HG02798 (cell line): ENCODE measurements around the gene GGACT.
"Not testable (repeated sequence)": the region's sequence is repeated elsewhere in the genome, so short reads cannot be mapped to it uniquely, and the experiment has no call there.

Experiments
- ATAC-seq: cut with Tn5 transposase; IDR thresholded peaks from one replicate; pipeline ENCODE4 v1.9.1; 2021; ENCODE audit warnings: mild to moderate bottlenecking; ENCODE audit not compliant: unreplicated experiment, poor library complexity

GGACT gene

DNA sequence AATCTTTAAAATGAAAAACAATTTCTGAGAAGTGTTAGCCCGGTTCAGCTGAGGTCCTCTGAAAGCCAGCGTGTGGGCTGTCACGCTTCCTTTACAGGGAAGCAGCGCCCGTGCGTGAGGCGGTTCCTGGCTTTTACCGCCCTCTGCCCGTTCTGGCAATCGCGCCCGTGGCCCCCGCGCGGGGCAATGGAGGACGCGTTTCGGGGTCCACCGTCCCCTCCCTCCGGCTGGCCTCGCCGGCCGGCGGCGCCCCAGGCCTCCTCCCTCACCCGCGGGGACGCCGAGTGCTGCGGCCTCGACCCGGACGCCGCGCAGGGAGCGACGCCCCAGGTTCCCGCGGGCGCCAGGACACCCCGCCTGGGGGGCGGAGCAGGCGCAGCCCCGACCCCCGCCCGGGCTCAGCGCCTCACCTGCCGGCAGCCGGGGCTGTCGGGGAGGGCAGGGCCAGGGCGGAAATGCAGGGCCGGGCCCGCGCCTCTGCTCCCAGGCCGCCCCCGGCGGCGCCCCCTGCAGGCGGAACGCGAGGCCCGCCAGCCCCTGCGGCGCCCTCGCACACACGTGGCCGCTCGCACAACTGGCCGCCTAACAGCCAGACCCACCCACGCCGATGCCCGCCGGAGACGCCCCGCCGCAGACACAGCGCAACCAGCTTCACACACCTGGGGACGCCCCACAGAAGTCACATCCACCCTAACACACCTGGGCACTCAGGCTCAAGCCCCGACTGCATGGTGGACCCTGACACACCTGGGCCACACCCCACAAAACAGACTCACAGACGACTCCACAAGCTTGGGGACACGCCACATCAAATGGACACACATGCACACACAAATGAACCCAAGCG is at the start of gene GGACT:
GGACT (minus strand) TSS at position 459 of the 847 bp plus-strand sequence. CDS start 56,198 bp downstream, outside the sequence.
- ATAC-seq = peak; percentile 98

DNA sequence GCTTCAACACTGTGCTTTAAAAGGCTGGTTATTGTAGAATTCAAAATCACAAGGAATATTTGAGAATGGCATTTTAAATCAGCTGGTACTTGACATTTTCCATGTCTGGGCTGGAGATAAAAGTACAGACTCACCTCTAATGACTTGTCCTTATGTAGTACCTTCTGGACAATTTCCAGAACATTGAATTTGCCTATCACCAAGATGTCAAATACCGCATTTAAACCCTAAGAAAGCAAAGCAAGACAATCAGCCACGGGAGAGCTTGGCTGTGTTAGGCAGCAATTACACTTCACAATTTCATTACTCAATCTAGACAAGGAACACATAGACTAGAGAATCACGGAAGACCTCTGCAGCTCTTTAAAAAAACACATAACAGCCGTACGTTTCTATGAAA is 49.2 kb upstream of the GGACT start:
- ATAC-seq = no peak

DNA sequence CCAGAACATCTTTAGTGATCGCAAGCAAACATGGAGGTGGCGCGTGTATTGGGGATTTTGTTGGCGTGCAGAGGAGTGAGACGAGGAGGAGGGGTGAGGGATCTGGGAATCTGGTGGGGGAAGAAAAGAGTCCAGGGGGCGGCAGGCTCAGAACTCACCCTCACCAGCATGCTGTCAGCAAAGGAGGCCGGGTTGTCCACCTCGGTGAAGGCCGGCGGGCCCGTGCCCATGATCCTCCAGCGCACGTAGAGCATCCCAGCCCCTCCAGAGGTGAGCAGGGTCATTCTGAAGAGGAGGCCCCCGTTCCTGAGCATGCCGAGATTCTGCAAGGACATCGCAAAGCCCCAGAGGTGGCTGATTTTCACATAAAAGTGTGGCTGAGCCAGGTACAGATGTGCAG is 48.8 kb upstream of the GGACT start:
- no peak for ATAC-seq

DNA sequence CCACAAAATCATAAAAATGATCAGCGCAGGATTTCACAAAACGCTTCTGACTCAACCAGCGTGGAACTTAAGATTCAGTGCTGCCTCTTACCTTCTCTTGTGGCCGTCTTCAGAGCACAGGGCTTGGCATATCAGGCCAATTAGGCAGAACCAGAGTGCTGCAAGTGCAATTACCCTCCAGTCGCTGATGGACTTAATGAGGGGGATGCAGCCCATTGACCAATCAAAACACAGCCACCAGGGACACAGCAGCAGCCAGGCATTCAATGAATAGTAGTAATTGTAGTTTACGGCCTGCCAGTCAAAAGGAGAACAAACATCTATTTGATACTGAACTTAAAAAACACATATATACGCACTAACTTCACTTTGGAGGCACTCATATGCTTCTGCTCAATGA is 47.9 kb upstream of the GGACT start:
- ATAC-seq = no peak

DNA sequence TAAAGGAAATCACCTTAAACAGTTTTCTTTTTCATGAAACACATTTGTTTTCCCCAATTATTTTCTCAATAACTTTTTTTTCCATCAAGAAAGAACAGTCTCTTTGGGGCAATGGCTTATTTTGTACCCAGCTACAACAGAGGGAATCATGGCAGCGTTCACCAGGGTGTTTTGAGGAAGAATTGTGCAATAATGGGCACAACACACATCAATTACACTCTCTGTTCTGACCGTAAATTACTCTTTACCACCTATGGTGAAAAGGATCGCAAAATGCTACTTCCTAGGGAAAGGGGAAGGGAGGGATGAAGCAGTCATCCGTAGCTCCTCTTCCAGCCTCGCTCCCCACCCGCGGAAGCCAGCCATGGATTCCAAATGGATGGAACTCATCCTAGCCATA is 47.4 kb upstream of the GGACT start:
- ATAC-seq = no peak

DNA sequence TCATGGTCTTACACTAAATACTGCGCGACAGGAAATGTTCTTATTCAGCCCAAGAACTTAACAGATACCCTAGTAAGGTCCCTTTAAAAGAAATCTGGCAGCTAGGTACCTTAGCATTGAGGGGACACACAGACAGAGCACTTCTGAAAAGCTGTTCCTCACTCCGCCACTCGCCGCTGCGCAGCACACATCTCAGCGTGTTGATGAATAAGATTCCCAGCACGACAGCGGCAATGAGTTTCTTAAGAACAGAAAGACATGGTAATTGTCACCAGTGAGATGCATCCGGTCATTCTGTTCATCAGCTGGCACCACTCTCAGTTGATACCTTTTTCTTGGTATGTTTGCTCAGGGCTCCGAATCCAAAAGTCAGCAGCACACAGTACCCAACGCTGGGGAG is 46.1 kb upstream of the GGACT start:
- no peak for ATAC-seq

DNA sequence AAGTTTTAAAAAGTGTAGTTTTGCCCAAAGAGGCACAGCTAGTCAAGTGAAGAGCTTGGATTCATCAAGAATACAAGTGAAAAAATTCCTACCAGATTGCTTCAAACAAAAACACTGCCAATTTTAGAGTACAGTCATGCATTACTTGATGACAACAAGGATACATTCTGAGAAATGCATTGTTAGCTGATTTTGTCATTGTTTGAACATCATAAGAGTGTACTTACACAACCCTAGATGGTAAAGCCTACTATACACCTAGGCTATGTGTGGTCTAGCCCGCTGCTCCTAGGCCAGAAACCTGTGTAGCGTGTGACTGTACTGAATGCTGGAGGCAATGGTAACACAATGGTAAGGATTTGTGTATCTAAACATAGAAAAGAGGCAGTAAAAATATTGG is 44.9 kb upstream of the GGACT start:
- no peak for ATAC-seq

DNA sequence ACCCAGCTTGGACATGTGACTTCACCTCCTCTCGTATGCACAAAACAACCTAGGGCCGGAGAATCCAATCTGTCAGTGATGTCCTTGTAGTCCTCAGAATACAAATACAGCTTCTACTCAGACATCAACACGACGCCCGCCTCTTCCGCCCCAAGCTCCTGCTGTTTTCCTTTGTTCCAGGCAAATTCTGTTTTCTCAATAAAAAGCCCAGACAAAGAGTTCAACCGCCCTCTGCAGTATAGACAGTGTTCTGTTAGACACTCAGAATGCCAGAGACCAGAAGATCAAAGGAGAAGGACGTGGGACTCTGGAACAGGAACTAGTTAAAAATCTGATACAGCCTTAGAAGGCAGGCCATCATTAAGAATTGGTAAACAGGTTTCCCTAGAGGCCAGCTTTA is 42.0 kb upstream of the GGACT start:
- no peak for ATAC-seq

DNA sequence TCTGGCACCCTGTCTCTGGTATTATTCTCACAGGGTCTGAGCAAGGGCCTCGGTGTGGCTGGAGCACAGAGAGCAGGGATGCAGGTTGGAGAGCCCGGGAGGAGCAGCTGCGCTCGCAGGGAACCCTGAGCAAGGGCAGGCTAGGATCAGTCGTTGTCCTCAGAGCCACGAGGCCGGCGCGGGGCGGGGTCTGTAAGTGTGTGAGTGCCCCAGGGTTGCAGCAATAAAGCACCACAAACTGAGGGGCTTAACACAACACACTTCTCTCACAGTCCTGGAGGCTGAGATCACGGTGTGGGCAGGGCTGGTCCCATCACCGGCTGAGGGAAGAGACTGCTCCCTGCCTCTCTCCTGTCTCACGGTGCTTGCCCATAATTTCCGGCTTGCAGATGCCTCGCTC is 38.5 kb upstream of the GGACT start:
- ATAC-seq = no peak

DNA sequence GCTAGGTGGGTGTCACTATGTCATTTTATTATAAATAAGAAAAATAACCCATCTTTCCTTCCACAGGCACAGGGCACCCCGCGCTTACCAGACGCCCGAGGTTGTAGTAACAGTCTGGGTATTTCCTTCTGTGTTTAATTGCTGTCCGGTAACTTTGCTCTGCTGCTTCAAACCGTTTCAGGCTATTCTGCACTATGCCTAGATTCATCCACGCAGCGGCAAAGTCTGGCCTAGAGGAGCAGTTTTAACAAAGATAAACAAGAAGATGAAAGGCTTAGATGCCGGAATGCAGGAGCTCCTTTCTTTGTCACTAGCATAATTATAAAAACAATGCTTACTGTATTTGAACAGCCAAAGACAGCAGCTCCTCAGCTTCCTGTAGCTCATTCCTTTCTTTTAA is 36.9 kb upstream of the GGACT start:
- ATAC-seq = no peak

DNA sequence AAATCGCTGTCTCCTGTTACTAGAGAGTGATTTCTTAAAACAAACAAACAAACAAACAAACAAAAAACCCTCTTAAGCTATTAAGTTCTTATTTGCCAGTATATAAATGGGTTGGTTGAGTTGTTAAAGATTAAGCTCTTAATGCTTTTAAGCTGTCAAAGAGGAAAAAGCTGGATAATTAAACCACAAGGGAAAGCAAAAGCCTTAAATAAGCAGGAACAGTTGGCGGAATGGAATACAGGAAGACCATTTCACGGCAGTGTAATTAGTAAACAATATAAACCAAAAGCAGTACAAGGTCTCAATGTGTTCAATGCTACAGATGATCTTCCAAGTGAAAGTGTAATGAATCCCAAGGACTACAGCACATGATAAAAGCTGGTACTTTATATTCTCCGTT is 32.2 kb upstream of the GGACT start:
- no peak for ATAC-seq

DNA sequence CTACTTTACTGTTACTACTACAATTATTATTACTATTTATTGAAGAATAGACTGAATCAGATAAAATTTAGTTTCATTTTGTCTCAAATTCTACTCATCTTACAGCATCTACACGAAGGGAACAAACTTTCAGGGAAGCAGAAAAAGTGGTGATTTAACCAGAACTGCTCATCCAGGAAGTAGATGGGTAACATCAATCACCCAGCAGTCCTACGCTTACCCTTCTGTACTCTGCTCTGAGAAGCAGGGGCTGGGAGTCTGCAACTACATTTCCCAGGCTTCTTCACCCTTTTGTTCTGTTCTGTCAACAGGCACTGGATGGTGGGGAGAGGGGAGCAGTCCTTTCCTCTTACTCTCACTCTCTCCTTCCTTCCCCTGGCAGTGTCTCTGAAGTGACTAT is 31.4 kb upstream of the GGACT start:
- no peak for ATAC-seq

DNA sequence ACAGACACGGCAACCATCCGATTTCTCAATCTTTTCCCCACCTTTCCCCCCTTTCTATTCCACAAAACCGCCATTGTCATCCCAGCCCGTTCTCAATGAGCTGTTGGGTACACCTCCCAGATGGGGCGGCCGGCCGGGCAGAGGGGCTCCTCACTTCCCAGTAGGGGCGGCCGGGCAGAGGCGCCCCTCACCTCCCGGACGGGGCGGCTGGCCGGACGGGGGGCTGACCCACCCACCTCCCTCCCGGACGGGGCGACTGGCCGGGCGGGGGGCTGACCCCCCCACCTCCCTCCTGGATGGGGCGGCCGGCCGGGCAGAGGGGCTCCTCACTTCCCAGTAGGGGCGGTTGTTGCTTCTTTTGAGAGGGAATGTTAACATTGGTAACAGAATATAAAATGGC is 30.3 kb upstream of the GGACT start:
- ATAC-seq = not testable (repeated sequence)

DNA sequence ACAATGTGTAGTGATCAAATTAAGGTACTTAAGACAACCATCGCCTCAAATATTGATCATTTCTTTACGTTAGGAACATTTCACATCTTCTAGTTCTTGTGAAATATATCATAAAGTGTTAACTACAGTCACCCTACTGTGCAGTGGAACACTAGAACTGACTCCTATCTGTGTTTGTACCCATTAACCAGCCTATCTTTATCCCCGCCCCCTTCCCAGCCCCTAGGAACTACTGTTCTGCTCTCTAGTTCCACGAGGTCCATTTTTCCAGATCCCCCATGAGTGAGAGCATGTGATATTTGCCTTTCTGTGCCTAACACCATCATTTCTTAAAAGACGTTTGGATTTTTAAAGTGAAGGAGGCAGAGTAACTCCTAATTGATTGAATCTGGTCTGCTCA is 24.4 kb upstream of the GGACT start:
- no peak for ATAC-seq

DNA sequence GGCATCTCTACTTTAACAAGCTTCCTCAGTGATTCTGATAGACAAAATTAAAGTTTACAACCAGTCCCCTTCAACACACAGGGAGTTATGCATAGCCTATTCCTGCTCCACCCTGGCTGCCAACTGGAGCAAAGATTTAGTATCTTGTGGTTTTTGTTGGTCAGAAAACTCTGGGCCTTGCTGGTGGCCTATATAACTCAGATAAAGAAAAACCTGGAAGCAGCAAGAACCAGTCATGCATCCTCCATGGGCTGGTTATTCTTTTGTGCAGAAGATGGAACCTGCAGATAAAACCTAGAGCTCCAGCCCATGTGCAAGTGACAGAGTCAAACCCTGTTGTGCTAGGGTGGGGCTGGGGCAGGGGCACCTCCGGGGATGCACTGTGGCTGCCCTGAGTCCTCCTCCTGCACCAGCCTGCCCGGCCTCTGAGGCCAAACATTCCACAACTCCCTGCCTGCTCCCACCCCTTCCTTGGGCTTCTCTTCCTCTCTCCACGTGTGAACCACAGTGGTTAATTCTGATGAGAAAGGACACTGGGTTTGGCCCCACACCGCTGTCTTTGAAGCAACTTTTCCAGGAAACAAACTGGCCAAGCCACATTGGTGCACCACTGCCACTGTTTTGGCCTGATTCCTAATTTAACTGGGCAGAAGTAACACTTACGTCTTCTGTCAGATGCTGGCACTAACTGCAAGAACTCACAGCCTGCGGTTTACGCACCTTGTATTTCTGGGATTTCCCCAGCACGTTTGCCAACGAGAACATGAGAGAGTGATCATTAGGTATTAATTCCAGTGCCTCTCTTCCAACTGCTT is 23.3 kb upstream of the GGACT start:
- peak; percentile 37 for ATAC-seq

DNA sequence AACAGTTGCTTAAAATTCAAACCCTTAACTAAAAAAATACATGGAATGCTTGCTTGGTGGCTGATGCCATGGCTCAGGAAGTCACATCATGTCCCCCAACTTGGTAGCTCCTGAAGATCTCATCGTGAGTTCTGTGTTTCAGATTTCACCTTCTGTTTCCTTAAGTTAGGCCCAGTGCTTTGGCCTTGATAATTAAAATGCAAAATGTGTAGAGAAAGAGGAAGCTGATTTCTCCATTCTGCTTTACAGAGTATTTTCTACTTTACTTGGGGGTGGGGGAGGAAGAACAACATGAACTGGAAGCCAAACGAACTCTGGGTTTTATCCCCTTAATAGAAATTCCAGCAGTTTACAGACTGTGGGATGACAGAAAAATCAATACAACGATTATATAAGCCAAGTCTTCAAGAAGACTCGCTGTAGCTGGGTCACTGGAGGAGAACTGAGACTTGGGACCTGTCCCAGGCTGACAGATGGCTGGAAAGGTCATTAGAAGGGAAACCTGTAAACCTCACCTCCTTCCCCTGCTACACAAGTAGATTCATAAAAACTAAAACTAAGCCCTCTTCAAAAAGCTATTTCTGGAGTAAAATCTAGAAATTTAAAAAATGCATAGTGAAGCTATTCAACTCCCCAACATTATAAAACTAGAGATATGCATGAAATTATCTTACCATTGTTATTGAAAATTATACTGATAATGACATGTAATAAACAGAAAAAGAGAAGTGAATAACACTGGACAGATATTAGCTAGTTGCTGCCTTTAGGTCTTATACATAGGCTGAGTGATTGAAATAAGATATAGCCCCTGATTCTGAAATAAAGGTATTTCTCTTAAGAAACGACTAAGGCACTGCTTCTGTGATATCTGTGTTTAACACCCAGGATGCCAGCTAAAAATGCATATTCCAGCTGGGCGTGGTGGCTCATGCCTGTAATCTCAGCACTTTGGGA is 22.1 kb upstream of the GGACT start:
- no peak for ATAC-seq

DNA sequence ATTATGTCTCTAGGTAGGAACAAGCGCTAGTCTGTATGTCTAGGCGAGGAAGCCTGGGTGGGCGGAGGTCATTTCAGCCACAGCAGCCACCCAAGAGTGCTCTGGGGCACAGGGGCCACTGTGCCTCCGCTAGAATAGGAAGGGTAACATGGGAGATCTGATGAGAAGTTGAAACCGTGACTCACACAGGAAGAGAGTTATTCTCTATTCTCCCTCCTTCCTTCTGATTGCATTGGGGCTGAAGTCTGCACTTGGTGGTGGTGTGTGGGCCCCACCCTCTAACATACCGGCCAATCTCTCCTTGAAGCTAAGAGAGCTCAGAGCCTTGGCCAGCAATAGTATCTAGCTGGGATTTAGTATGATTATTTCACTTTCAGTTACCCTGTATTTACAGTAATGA is 20.3 kb upstream of the GGACT start:
- ATAC-seq = peak; percentile 93

DNA sequence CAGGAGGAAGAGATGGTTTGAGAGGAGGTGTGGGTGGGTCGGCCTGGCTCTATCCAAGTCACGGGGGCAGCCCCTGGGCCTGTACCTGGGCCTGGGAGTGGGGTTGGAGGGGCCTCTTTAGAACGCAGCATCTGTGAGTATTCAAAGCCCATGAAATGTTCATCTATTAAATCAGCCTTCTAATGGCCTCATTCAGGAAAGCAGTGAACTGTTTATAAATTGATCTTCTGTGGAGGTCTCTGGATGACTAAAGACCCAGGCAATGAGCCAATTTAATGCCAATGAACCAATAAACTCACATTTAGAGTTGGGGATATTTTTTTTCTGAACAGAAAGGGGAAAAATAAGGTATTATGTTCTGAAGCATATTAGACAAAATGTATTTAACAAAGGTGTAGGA is 19.9 kb upstream of the GGACT start:
- no peak for ATAC-seq

DNA sequence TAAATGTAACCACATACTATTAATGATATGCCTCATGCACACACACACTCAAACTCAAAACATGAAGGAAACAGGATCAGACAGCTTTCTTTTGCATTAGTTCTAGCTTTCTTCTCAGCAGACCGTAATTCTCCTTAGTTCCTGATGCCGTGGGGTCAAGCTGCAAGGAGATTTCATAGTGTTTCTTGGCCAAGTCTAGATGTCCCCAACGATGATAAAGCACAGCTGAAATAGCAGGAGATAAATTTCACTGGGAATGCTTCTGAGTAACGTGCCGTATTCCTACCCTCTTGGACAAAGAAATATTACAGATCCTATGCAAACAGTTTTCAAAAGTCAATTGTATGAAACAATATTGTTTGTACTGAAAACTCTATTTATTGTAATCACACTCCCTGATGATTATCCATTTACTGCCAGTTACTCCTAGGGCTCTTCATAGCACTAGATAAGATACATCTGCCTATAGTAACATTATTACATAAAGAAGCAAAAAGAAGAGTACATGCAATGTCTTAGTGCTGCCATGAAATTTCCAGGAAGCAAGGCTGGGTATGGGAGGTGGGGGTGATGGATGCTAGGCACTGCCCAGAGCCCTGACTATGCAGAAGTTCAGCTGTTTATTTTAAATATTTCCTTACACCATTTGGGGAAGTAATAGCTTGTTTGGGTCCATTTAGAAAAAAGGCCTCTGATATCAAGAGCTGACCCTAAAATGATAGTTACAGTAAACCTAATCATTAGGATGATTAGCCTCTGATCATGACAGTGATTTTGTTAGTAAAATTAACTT is 16.5 kb upstream of the GGACT start:
- no peak for ATAC-seq
